NCI-H2196 (cell line): ENCODE data around the gene PAXX.
A peak's percentile ranks its signal among the peaks of the same experiment; 100 is the strongest.

Experiments
- DNase-seq: peaks from one replicate; lab custom pipeline; 2025; ENCODE audit not compliant: unreplicated experiment; lab: John Stamatoyannopoulos, UW

The PAXX gene

DNA sequence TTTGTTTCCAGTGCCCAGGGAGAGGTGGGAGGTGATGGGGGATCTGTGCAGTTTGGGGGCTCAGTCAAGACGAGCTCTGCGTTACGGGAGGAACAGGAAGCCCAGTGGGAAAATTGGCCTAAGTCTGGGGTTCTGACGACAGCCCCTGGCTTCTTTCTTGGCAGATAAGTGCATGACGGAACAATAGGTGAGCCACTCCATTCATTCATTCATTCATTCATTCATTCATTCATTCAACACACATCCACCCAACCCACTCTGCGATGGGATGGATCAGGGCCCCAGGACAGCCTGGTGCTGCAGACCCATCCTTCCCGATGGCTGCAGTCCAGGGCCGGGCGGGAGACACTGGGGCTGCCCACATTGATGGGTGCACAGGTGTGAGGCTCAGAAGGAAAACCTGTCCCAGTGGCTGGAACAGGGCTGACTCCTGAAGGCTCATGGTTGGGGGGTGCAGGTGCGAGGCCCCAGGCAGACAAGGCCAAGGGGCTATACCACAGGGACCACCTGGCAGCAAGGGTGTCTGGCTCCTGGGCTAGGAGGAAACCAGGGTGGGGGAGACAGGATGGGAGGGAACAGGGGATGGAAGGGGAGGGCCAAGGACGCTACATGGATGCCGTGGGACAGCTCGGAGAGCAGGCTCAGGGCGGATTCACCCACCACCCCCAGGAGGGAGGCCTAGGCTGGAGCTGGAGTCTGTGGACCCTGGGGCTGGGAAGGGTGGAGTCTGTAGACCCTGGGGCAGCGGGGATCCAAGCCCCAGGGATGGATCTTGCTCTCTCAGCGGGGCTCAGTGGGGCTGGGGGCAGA, 11.3 kb upstream of the PAXX start:
- DNase-seq, result no peak

DNA sequence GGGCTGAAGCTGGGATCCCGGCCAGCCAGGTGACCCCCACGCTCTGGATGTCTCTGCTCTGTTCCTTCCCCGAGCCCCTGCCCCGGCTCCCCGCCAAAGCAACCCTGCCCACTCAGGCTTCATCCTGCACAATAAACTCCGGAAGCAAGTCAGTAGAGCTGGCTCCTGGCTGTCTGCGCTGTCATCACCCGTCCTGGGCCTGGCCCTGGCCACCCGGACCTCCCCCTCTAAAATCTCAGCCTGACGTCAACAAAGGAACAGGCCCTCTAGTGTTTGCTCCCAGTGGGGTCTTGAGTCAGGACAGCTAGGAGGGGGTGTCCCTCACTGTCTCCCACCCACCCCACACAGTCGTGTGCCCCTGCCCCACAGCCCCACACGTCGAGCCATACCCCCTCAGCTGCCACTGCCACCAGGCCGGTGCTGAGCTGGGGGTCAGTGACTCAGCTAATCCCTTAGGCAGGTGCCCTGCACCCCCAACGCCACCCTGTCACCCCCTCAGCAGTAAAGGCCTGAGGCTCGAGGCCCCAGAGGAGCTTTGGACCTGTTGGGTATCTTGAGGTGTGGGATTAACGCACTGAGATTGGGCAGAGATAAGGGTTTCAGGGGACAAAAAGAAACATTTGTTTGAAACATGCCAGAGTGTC, 10.5 kb upstream of the PAXX start:
- no peak for DNase-seq

DNA sequence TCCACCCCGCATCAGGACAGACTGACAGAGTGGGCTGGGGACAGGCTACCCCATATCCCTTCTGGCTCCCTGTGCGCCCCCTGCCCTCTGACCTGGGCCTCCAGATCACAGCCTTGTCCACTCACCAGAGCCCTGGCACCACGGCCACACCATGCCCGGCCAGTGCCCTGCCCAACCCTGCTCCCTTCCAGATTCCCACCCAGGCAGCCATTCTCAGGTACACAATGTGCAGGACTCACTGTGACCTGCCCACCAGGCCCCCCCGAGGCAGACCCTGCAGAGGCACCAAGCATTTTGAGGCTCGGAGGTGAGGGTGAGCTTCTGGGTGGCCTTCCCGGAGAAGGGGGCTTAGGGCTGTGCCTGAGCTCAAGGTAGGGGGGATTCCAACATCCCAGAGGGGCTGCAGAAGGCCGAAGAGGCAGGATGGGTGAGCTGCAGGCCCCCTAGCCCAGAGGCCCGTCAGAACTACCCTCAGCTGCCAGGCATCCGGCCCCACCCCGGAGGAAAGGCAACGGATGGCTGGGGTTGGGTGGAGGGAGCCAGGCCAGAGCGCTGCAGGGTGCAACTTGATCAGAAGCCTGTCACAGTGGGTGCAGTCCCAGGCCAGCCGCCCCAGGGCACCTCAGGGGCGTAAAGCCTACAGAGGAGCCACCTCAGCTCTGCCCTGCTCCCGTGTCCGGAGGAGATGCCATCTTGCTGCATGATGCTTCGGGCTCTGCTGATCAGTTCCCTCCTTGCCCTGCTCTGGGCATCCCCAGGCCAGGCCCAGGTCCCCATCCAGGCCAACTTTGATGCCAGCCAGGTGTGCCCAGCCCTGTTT, 9.8 kb upstream of the PAXX start, which contains the start of gene LCNL1:
Gene LCNL1 (plus strand): TSS at position 762 of the 820 bp plus-strand sequence. CDS start 594 bp downstream, outside the sequence.
- no peak for DNase-seq

DNA sequence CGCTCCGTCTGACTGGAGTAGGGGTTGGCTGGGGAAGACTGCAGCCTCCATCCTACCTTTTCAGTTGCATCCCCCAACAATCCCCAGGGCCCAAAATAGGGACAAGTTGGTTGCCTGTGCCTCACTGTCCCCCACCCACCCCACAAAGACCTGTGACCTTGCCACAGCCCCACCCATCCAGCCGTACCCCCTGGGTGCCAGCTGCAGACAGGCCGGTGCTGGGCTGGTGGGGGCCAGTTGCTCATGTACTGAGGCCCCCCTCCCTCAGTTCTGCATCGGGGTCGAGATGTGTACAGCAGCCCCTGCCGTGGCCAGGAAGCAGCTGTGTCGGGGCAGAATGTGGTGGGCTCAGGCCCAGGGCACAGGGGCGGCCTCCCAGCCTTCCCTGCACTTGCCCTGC, 9.1 kb upstream of the PAXX start:
- DNase-seq, result no peak

DNA sequence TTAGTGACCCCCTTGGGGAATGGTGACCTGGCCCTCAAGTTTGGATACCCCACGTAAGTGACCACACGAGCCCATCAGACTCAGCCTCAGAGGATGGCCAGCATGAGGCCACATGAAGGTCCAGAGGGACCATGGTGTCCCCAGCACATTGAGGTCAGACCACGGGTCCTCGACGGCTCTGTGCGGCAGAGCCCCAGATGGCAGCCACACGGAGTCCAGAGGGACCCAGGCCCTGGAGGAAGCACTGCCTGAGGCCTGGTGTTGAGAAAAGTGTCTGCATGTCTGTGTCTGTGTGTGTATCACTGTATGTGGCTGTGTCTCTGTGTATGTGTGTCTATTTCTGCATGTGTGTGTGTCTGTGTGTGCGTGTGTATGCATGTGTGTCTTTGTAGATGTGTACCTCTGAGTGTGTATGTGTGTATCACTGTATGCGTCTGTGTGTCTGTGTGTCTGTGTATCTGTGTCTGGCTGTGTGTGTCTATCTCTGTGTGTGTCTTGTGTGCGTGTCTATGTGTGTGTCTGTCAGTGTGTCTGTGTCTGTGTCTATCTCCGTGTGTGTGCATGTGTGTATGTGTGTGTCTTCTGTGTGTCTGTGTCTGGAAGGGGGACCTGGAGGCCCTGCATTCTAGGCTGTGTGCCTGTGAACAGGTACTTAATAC, 8.4 kb upstream of the PAXX start:
- DNase-seq, result no peak

DNA sequence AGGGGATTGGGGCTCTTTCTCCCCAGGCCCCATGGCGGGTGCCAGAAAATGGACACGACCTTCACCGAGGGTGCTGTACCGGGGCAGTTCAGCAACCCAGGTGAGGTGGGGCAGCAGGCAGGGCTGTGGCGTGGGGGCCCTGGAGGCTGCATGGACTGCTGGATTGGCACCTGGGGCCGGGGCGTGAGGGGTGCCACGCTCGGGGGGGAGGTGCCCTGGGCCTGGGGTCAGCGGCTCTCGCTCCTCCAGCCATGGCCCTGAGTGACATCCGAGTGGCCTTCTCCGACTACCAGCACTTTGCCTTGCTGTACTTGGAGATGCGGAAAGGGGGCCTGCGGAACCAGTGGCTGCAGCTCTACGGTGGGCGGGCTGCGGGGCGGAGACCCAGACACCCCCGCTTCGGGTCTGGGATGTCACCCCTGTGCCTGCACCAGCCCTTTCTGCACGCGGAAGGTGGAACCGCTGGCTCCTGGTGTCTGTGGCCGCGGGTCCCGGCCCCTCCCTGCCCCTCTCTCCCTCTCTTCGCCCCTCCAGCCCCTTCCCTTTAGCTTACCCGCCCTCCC, 7.7 kb upstream of the PAXX start:
- no peak for DNase-seq

DNA sequence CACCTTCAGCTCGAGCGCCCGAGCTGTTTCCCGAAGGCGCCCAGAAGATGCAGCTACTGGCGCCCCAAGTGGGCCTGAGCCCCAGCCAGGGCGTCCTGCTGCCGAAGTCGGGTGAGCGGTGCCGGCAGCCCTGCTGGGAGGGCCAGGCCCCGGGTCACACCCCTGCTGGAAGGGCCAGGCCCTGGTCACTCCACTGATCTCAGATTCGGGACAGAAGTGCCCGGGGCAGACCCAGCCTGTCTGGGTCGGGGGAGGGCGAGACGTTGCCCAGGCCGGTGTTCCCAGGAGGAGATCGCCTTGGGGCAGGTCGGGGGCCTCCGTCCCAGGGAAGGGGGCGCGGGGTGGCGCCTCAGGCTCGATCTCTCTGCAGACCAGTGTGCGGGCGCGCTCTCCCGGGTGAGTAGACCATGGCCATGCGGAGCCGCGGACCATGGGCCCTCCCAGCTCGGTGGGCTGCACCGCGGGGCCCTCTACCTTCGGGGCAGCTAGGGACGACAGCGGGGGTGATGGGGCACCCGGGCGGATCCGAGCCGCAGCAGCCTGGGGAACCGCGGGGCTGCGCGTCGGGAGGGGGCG, 7.1 kb upstream of the PAXX start:
- no peak for DNase-seq

DNA sequence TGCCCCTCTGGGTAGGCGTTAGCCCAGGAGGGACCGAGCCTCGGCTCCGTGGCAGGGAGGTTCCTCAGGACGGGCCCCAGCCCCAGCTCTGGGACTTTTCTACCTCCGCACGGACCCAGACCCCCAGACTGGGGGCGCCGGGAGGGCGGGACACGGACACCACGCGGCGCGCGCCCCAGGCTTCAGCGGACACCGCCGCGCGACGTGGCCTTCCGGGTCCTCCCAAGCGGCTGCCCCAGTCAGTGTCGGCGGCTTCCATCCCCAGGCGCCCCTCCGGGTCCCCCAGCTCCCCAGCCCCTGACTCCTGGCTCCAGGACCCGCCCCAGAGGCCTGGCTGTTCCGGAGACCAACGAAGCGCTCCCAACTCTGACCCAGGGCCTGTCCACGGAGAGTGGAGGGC, 6.4 kb upstream of the PAXX start:
- no peak for DNase-seq

DNA sequence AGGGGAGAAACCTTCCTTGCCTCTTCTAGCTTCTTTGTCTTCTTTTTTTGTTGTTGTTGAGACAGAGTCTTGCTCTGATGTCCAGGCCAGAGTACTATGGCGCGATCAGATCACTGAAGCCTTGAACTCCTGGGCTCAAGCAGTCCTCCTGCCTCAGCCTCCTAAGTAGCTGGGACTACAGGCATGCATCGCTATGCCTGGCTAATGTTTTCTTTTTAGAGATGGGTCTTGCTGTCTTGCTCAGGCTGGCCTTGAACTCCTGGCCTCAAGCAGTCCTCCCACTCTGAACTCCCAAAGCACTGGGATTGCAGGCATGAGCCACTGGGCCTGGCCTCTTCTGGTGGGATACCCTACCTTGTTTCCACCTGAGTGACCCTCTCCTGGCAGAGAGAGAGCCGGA, 3.4 kb upstream of the PAXX start:
- DNase-seq, result no peak

DNA sequence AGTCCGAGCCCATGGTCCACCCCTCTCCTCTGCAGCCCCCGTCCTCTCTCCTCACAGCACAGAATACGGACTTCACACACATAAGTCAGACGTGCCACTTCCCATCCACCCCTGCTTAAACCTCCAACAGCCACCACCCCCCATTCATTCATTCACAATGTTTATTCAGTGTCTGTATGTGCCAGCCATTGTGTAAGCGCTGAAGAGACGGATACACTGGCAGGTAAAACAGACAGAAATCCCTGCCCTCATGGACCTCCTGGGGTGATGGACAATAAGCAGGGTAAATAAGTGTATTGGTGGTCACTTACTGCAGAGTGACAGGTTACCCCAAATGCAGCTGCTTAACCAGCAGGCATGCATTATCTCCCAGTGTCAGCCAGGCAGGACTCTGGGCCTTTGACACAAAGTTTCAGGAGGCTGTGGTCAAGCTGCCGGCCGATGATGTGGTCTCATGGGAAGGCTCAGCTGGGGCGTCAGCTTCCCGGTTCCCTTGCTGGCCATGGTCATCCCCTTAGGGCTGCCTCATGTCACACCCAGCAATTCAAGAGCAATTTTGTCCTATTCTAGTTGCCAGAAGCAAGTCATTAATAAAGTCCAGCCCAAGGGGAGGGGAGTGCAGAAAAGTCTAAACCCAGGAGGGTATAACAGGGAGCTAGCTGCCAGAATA, 1.8 kb upstream of the PAXX start:
- DNase-seq, result no peak

DNA sequence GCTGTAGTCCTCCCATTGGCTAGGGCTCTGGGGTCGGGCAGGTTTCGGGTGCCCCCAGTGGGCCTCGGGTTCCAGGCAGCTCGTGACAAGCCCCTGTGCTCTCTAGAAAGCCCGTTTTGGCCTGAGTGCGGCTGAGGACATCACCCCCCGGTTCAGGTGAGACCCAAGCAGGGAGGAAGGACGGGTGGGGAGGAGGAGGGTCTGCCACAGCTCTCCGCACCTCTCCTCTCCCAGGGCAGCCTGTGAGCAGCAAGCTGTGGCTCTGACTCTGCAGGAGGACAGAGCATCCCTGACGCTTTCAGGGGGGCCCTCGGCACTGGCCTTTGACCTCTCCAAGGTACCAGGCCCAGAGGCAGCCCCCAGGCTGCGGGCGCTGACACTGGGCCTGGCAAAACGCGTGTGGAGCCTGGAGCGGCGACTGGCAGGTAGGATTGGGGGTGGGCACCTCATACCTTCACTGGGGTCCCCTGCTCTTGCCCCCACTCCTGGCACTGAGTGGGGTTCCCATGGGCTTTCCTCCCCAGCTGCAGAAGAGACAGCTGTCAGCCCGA, 672 bp downstream of the PAXX start:
- DNase-seq, result no peak

DNA sequence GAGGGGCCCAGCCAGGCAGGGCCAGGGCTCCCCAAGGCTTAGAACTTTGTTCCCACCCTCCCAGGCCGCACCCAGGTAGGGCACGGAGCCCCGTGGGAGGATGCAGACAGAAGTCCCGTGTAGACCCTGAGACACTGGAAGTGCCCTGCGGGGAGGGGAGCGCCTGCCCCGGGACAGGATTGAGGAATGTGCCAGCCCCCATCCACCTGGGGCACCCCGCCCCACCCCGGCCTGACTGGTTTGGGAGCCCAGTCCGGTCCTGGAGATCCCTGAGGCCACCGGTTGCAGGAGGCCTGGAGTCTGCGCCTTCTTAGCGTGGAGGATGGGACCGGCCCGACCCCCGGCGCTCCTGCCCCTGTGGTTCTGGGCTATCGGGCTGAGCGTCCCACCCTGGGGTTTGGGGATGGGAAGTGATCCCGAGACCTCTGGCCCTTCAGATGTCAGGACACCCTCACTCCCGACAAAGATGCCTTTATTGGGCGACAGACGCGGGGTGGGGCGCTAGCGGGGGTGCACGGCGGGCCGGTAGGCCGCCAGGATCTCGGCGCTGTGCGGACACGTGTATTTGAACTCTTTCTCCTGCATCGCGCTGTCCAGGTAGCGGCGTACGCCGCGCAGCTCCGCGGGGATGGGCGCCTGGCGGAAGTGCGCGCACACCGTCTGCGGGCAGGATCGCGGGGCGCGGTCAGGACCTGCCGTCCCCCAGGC, 2.1 kb downstream of the PAXX start:
- DNase-seq, result no peak

DNA sequence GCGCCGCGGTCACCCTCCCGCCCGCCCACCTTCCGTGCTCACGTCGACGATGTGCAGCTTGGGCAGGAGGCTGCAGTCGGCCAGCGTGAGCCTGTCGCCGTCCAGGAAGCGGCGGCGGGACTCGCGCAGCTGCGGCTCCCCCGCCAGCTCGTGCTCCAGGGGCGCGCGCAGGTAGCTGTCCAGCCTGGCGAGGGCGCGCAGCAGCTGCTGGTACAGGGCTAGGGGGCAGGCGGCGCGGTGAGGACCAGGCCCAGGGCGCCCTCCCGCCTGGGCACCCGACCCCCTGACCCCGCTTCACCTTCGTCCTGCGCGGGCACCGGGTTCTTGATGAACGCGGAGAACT, 2.6 kb downstream of the PAXX start:
- DNase-seq, result no peak

DNA sequence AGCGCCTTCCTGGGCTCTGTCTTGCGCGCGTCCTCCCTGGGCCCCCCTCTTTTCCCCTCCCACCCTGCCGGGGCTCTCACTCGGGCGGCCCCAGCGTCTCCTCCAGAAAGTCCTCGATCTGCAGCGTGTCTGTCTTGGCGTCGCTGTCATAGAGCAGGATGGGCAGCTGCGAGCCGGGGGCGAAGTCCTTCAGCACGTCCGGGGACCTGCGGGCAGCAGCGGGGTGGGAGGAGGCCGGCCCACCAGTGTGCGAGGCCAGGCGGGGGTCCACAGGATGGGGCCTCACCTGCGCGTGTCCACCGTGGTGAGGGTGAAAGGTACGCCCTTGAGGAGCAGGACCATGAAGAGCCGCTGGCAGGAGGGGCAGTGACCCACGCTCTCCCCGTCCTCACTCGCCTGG, 3.1 kb downstream of the PAXX start:
- DNase-seq, result no peak

DNA sequence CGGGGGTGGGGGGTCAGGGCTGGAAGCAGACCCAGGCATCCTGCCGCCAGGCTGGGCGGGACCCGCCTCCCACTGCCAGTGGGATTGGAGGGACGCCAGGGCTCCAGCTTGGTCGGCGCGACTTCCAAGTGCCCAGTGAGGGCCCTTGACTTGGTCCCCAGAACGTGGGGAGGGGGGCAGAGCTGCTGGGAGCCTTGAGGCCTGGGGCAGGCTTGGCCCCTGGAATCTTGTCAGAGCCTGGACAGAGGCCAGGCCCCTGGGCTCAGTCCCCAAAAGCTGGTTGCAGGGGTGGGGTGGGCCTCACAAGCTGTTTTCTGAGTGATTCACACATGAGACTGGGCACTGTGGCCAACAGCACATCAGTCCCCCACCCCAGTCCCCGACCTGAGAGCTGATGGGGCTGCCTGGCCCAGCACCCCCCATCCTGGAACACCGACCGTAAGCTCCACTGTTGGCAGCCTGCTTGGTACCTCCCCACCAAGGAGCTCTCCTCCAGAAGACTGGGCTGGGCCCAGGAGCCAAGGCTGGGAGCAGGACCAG, 3.6 kb downstream of the PAXX start:
- DNase-seq, result peak; percentile 27

DNA sequence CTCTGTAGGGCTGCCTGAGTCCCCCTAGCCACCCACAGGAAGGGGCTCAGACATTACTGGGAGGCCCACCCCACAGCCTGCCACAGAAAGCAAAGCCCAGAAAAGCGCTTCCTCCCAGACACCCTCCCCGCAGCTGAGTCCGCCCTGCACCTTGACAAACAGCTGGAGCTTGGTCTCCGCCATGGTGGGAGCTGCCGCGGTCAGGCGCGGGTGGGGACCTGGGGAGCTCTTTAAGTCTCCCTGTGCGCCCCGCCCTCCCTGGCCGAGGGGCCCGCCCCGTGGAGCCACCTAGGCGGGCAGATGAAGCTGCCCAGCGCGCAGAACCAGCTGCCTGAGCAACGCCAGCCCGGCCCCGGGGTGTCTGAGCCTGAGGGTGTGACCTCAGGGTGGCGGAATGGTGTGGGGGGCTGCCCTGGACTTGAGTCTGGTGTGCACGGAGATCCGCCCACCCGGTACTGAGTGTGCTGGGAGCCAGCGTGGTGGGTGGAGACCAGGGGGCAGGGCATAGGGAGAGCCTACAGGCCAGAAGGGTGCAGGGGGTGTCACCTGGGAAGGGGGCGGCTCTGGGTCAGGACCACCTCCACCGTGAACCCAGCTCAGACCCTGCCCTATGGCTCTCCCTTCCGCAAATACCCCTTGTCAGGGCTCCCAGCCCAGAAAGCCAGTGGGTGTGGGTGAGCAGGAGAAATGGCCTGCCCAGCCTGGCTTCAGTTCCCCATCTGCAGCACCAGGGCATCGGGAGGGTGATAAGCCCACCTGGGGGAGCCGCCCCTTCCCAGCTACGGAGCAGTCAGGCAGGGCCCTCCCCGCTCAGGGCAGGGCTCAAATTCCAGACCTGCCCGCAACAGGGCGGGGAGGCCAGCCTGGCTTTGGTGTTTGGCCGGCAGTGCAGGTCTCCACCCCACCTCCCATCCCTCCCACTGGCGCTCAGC, 4.4 kb downstream of the PAXX start, which contains the start of gene CLIC3:
Gene CLIC3 (minus strand): TSS at position 208 of the 932 bp plus-strand sequence. CDS start 25 bp downstream, at position 183.
- DNase-seq, result no peak

DNA sequence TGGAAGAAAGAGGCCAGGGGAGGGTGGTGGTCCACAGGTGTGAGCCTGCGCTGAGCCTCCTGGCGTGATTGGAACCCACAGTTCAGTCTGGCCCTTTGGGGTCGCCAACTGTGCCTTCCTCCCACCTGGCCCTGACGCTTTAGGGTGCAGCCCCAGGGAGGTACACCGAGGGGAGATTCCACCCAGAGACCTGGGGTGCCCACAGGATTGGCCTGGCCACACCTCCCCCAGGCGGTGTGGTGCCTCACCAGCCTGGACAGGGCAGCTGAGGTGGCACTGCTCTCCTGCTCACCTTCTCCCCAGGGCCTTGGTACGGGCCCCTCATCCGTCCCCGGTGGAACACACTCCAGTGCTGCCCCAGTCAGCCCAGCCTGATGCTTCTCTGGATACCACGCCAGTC, 5.1 kb downstream of the PAXX start:
- no peak for DNase-seq

DNA sequence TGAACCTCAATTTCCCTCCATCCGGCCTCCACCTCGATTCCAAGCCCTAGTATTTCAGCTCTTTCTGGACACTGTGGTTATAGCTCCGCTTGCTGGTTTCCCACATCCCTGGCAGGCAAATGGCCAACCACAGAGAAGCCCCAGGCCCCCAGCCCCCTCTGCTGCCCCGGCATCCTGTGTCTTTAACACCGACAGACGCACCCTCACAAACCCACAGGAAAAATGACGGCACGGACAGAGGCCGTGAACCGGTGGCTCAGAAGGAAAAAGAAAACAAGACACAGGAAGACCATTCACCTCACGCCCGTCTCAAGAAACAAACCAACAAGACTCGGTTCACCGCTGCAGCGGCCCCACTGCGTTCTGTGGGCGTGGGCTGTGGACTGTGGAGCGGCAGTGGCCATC, 5.6 kb downstream of the PAXX start:
- no peak for DNase-seq
